DOHH2 (cell line): ENCODE results near the gene ACSBG1.

Experiments
- H3F3A ChIP-seq: fragments of 200-600 bp; sonication (generic), shearing (Covaris generic); 2 replicates; pipeline ENCODE4 v1.6.0; 2016; ENCODE audit warnings: antibody characterized with exemption, mild to moderate bottlenecking; ENCODE audit not compliant: control insufficient read depth, insufficient read depth
- H3K27ac ChIP-seq: fragments of 200-600 bp; sonication (generic); 2 replicates; pipeline ENCODE4 v1.5.1; 2014; ENCODE audit warnings: low read depth, mild to moderate bottlenecking, low read length, moderate library complexity
- H3K27me3 ChIP-seq: fragments of 200-600 bp; sonication (generic); 2 replicates; pipeline ENCODE4 v1.6.1; 2014; ENCODE audit warnings: mild to moderate bottlenecking, low read length, mixed read lengths; ENCODE audit not compliant: control insufficient read depth
- H3K36me3 ChIP-seq: fragments of 200-600 bp; sonication (generic); 2 replicates; pipeline ENCODE4 v1.6.1; 2014; ENCODE audit warnings: mild to moderate bottlenecking, low read length, moderate library complexity, mixed read lengths; ENCODE audit not compliant: control insufficient read depth
- H3K4me1 ChIP-seq: fragments of 200-600 bp; sonication (generic); 2 replicates; pipeline ENCODE4 v1.6.1; 2014; ENCODE audit warnings: mild to moderate bottlenecking, low read length, mixed read lengths; ENCODE audit not compliant: control insufficient read depth
- H3K4me2 ChIP-seq: fragments of 200-600 bp; sonication (generic); 2 replicates; pipeline ENCODE4 v1.6.0; 2014; ENCODE audit warnings: mild to moderate bottlenecking, low read length, moderate library complexity
- H3K4me3 ChIP-seq: fragments of 200-600 bp; sonication (generic); 2 replicates; pipeline ENCODE4 v1.5.1; 2014; ENCODE audit warnings: mild to moderate bottlenecking, low read length, mixed read lengths
- H3K79me2 ChIP-seq: fragments of 200-600 bp; sonication (generic); 2 replicates; pipeline ENCODE4 v1.6.1; 2014; ENCODE audit warnings: mild to moderate bottlenecking, low read length, mixed read lengths; ENCODE audit not compliant: control insufficient read depth
- H3K9me2 ChIP-seq: fragments of 200-600 bp; sonication (generic); replicated peaks from 2 replicates; pipeline ENCODE4 v1.6.1; 2014; ENCODE audit warnings: mild to moderate bottlenecking, low read length, mixed read lengths; ENCODE audit not compliant: control insufficient read depth
- H3K9me3 ChIP-seq: fragments of 200-600 bp; sonication (generic); 2 replicates; pipeline ENCODE4 v1.6.1; 2014; ENCODE audit warnings: antibody characterized with exemption, low read length, mixed read lengths; ENCODE audit not compliant: control insufficient read depth, insufficient read depth
- H4K20me1 ChIP-seq: fragments of 200-600 bp; sonication (generic); 2 replicates; pipeline ENCODE4 v1.6.0; 2014; ENCODE audit warnings: low read depth, mild to moderate bottlenecking, antibody characterized with exemption, low read length, moderate library complexity; ENCODE audit not compliant: control insufficient read depth, insufficient read depth
- CTCF ChIP-seq: fragments of 200-600 bp; sonication (generic); IDR thresholded peaks from one replicate; pipeline ENCODE4 v1.5.1; 2014; ENCODE audit warnings: antibody characterized with exemption, mild to moderate bottlenecking, low read depth, low read length; ENCODE audit not compliant: poor library complexity, severe bottlenecking
- EZH2phosphoT487 ChIP-seq: fragments of 200-600 bp; sonication (generic); IDR thresholded peaks from 2 replicates; pipeline ENCODE4 v1.6.1; 2017; ENCODE audit warnings: borderline replicate concordance, mild to moderate bottlenecking, antibody characterized with exemption, low read length, moderate library complexity, mixed read lengths

The ACSBG1 gene

GRCh38 chr15:78192826-78193594 lies 41.4 kb downstream of the ACSBG1 start:
- TF ChIP-seq CTCF: no peak
- no peak for TF ChIP-seq EZH2phosphoT487

GRCh38 chr15:78182821-78183220 lies 51.5 kb downstream of the ACSBG1 start:
- Histone ChIP-seq H3K9me3 (no peaks in the 10 kb centered on the region), H3F3A (no peaks in the 10 kb centered on the region), H3K4me1 (no peaks in the 10 kb centered on the region), H3K27ac (no peak overlapping the region), H3K36me3 (no peaks in the 10 kb centered on the region), H3K9me2 (no peaks in the 10 kb centered on the region), H3K79me2 (no peaks in the 10 kb centered on the region), H3K4me3 (no peak overlapping the region), H4K20me1 (no peaks in the 10 kb centered on the region), H3K27me3 (peaks cover 2% of the 10 kb centered on the region), H3K4me2 (no peak overlapping the region)
- no peak for TF ChIP-seq EZH2phosphoT487
- TF ChIP-seq CTCF: no peak

More at GRCh38 chr15:78192826-78193594, 41.4 kb downstream of the ACSBG1 start:
- no peaks in the 10 kb centered on the region for H3K79me2 ChIP-seq
- H3K36me3 ChIP-seq: no peaks in the 10 kb centered on the region
- H3F3A ChIP-seq: no peaks in the 10 kb centered on the region
- H3K9me3 ChIP-seq: no peaks in the 10 kb centered on the region
- peaks cover 4% of the 10 kb centered on the region; the same call in 1 of the 2 replicates for H3K27me3 ChIP-seq
- no peaks in the 10 kb centered on the region for H4K20me1 ChIP-seq
- H3K4me3 ChIP-seq: no peak overlapping the region
- no peak overlapping the region for H3K4me2 ChIP-seq
- no peaks in the 10 kb centered on the region for H3K4me1 ChIP-seq
- no peaks in the 10 kb centered on the region for H3K9me2 ChIP-seq
- H3K27ac ChIP-seq: no peak overlapping the region

- H3F3A ChIP-seq: no peaks in the 10 kb centered on the region
- TF ChIP-seq CTCF (no peak), EZH2phosphoT487 (no peak)
- no peaks in the 10 kb centered on the region for H3K36me3 ChIP-seq
- no peaks in the 10 kb centered on the region for H3K4me1 ChIP-seq
- H3K4me2 ChIP-seq: no peak overlapping the region
- no peak overlapping the region for H3K27ac ChIP-seq
- H3K79me2 ChIP-seq: no peaks in the 10 kb centered on the region
- peaks cover 5% of the 10 kb centered on the region for H3K27me3 ChIP-seq
- no peaks in the 10 kb centered on the region for H3K9me3 ChIP-seq
- no peaks in the 10 kb centered on the region for H3K9me2 ChIP-seq
- H3K4me3 ChIP-seq: no peak overlapping the region
- no peaks in the 10 kb centered on the region for H4K20me1 ChIP-seq
These were observed 52.0 kb downstream of the ACSBG1 start for GRCh38 chr15:78182336-78182700.
